SK-N-SH (cell line): Measurements from ENCODE around the gene MATK. TPM values are rescaled to one million over a fixed set of nuclear protein-coding genes. Genes with fewer than 3 reads are reported as not detected.

ENCODE experiments used
- CTCF ChIA-PET: fragments of 300-600, 350-600 bp; formaldehyde crosslinking; extraction: SDS; loops from one replicate; lab custom pipeline; 2021; lab: Yijun Ruan, JAX
- POLR2A ChIA-PET: fragments of 350-600 bp; sonication (Branson Sonifier 250); formaldehyde crosslinking; extraction: SDS; loops from one replicate; lab custom pipeline; 2020; ENCODE audit warnings: antibody characterized with exemption, inconsistent platforms; lab: Yijun Ruan, JAX
- DNase-seq: peaks from one replicate; pipeline ENCODE4 v3.0.0; 2012
- H2AFZ ChIP-seq: fragments of 200-600 bp; sonication (generic); 2 replicates; pipeline ENCODE4 v1.8.1; 2016; ENCODE audit warnings: antibody characterized with exemption, mild to moderate bottlenecking, low read depth
- H3F3A ChIP-seq: fragments of 200-600 bp; sonication (generic); replicated peaks from 2 replicates; pipeline ENCODE3; 2016; ENCODE audit warnings: antibody characterized with exemption, mild to moderate bottlenecking; ENCODE audit not compliant: insufficient read depth
- H3K27ac ChIP-seq, 2 experiments: fragments of 200-500 bp in 1 of 2; fragments of 200-600 bp in 1 of 2; sonication (Bioruptor generic) in 1 of 2; sonication (generic), shearing (Covaris generic) in 1 of 2; 2 replicates each; pipeline versions ENCODE4 v1.5.1 to v1.6.1; 2014 to 2016; ENCODE audit warnings: low read depth in 2 of 2, inconsistent platforms in 1 of 2, low read length in 1 of 2, mild to moderate bottlenecking in 1 of 2, mixed read lengths in 1 of 2
- H3K27me3 ChIP-seq: fragments of 200-600 bp; sonication (generic), shearing (Covaris generic); 2 replicates; pipeline ENCODE4 v1.6.1; 2016; ENCODE audit warnings: mixed run types; ENCODE audit not compliant: insufficient read depth
- H3K36me3 ChIP-seq, 2 experiments: fragments of 200-500 bp in 1 of 2; fragments of 200-600 bp in 1 of 2; sonication (Bioruptor generic) in 1 of 2; sonication (generic) in 1 of 2; replicated peaks in 1 of 2; 2 replicates each; pipeline versions ENCODE3 to v1.5.1; 2014 to 2016; ENCODE audit warnings: low read length in 1 of 2, mild to moderate bottlenecking in 1 of 2; ENCODE audit not compliant: insufficient read depth in 2 of 2, control insufficient read depth in 1 of 2
- H3K4me1 ChIP-seq, 2 experiments: fragments of 200-500 bp in 1 of 2; fragments of 200-600 bp in 1 of 2; sonication (Bioruptor generic) in 1 of 2; sonication (generic), shearing (Covaris generic) in 1 of 2; 2 replicates each; pipeline versions ENCODE4 v1.5.1 to v1.6.1; 2014 to 2016; ENCODE audit warnings: low read depth in 1 of 2, low read length in 1 of 2, mixed run types in 1 of 2; ENCODE audit not compliant: insufficient read depth in 2 of 2, control insufficient read depth in 1 of 2
- H3K4me2 ChIP-seq: fragments of 200-600 bp; sonication (generic), shearing (Covaris generic); 2 replicates; pipeline ENCODE4 v1.6.1; 2017; ENCODE audit warnings: mixed run types
- H3K4me3 ChIP-seq, 2 experiments: fragments of 200-500 bp in 1 of 2; fragments of 200-600 bp in 1 of 2; sonication (Bioruptor generic) in 1 of 2; sonication (generic), shearing (Covaris generic) in 1 of 2; 2 replicates each; pipeline versions ENCODE4 v1.5.1 to v1.8.1; 2014 to 2016; ENCODE audit warnings: low read depth in 2 of 2, inconsistent platforms in 1 of 2, low read length in 1 of 2, mild to moderate bottlenecking in 1 of 2, mixed read lengths in 1 of 2, moderate library complexity in 1 of 2
- H3K79me2 ChIP-seq: fragments of 200-600 bp; sonication (generic); 2 replicates; pipeline ENCODE4 v1.8.1; 2017; ENCODE audit warnings: mild to moderate bottlenecking; ENCODE audit not compliant: insufficient read depth
- H3K9ac ChIP-seq: fragments of 200-600 bp; sonication (generic); 2 replicates; pipeline ENCODE4 v1.6.1; 2017; ENCODE audit warnings: mixed run types
- H3K9me2 ChIP-seq: fragments of 200-600 bp; sonication (generic); 2 replicates; pipeline ENCODE4 v1.6.1; 2017; ENCODE audit warnings: mixed run types
- H3K9me3 ChIP-seq: fragments of 200-600 bp; sonication (generic); 2 replicates; pipeline ENCODE4 v1.6.1; 2017; ENCODE audit warnings: mixed run types, mild to moderate bottlenecking, moderate library complexity
- H4K20me1 ChIP-seq: fragments of 200-600 bp; sonication (generic); 2 replicates; pipeline ENCODE4 v1.6.1; 2017; ENCODE audit warnings: mild to moderate bottlenecking, mixed run types; ENCODE audit not compliant: insufficient read depth
- GABPA ChIP-seq: IDR thresholded peaks from 2 replicates; pipeline ENCODE4 v1.4.0; 2012; ENCODE audit warnings: low read depth, mild to moderate bottlenecking
- IRF3 ChIP-seq: fragments of 150-350 bp; IDR thresholded peaks from 2 replicates; pipeline ENCODE4 v1.6.1; 2016; ENCODE audit warnings: mild to moderate bottlenecking, low read depth, low read length
- MXI1 ChIP-seq: IDR thresholded peaks from 2 replicates; pipeline ENCODE4 v1.6.1; 2012; ENCODE audit warnings: mild to moderate bottlenecking, low read depth, low read length, improper control_type of control experiment
- TCF12 ChIP-seq: IDR thresholded peaks from 2 replicates; pipeline ENCODE4 v1.4.0; 2012
- USF1 ChIP-seq: IDR thresholded peaks from 2 replicates; pipeline ENCODE4 v1.4.0; 2012; ENCODE audit warnings: low read depth, borderline replicate concordance
- USF2 ChIP-seq: fragments of 150-350 bp; IDR thresholded peaks from 2 replicates; pipeline ENCODE4 v1.6.1; 2017; ENCODE audit warnings: antibody characterized with exemption, low read length, low read depth, borderline replicate concordance
- YY1 ChIP-seq: IDR thresholded peaks from 2 replicates; pipeline ENCODE4 v1.4.0; 2012; ENCODE audit warnings: low read depth, mild to moderate bottlenecking
- WGBS: methylation state at CpG from one replicate; pipeline ENCODE4 v1.1.6; 2017; ENCODE audit warnings: low lambda C conversion rate; 5-methylcytosine and 5-hydroxymethylcytosine counted together
- polyA plus RNA-seq, 3 experiments: library from polyadenylated mRNA; depleted of rRNA; stranded (reverse); fragments of >200 nt; gene quantifications; 2 replicates each; pipeline ENCODE4 v1.2.3, GENCODE V29; 2012

The MATK gene
- polyA plus RNA-seq, 1 of the 3 experiments (the other 2 are of a cell fraction) = not detected

GRCh38 chr19:3736106-3736724 is 50.0 kb downstream of the MATK start:
- no peaks in the 10 kb centered on the region for H3K9me2 ChIP-seq
- no peaks in the 10 kb centered on the region for H3K36me3 ChIP-seq
- H3K4me1 ChIP-seq = no peaks in the 10 kb centered on the region
- ChIA-PET POLR2A (no interaction called here), CTCF (interaction anchor here (1.5 kb wide), 1 partner anchor 86 kb away, joined by 3 read pairs; no protein-coding TSS in a partner anchor)
- no peaks in the 10 kb centered on the region for H3K9me3 ChIP-seq
- H3K9ac ChIP-seq = no peak overlapping the region
- peaks cover 42% of the 10 kb centered on the region for H3K27me3 ChIP-seq
- H3K27ac ChIP-seq = no peak overlapping the region
- DNase-seq = no peak
- no peak overlapping the region for H3K4me2 ChIP-seq
- TF ChIP-seq USF2 = no peak
- no peak for TF ChIP-seq YY1
- no peak overlapping the region for H2AFZ ChIP-seq
- no peaks in the 10 kb centered on the region for H4K20me1 ChIP-seq
- WGBS = 15% methylated on average over 14 of the region's 21 CpGs
- H3K4me3 ChIP-seq = no peak overlapping the region
- H3F3A ChIP-seq = no peaks in the 10 kb centered on the region
- H3K79me2 ChIP-seq = no peaks in the 10 kb centered on the region

DNA sequence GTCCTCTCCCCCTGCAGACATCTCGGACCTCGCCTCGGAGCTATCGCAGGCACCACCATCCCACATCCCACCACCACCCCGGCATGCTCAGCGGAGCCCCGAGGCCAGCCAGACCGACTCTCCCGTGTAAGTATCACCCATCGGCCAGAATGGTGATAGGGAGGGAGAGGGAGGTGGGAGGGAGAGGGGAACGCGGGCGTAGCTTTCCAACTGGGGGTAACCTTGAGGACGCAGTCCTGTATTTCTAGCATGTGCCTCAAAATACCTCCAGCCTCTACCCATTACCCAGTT is 51.9 kb downstream of the MATK start:
- TF ChIP-seq MXI1 = no peak
- TF ChIP-seq USF1 = no peak
- TF ChIP-seq IRF3 = no peak
- TF ChIP-seq TCF12 = no peak
- no peak for TF ChIP-seq GABPA
- Histone ChIP-seq H3K9ac (no peak overlapping the region), H2AFZ (no peak overlapping the region), H3K27me3 (peaks cover 42% of the 10 kb centered on the region), H3K27ac (no peak overlapping the region), H3K4me2 (no peak overlapping the region), H3K79me2 (no peaks in the 10 kb centered on the region), H3F3A (no peaks in the 10 kb centered on the region), H3K36me3 (no peaks in the 10 kb centered on the region), H4K20me1 (no peaks in the 10 kb centered on the region), H3K9me2 (no peaks in the 10 kb centered on the region), H3K4me3 (no peak overlapping the region), H3K9me3 (no peaks in the 10 kb centered on the region), H3K4me1 (no peaks in the 10 kb centered on the region)
- WGBS = 24% methylated on average over 13 of the region's 14 CpGs
- CTCF ChIA-PET = interaction anchor here (1.5 kb wide), 1 partner anchor 12 kb away, joined by 3 read pairs; no protein-coding TSS in a partner anchor
- POLR2A ChIA-PET = no interaction called here
- no peak for DNase-seq
